Superior temporal gyrus (tissue), 1 donor: Measurements from ENCODE around the gene SDF2L1.
"Not testable (repeated sequence)": the region's sequence is repeated elsewhere in the genome, so short reads cannot be mapped to it uniquely, and the experiment has no call there.

Experiments
- DNase-seq: peaks from one replicate; pipeline ENCODE4 v3.0.0-alpha.2; 2016; ENCODE audit errors: extremely low spot score

SDF2L1 gene

GRCh38 chr22:21636629-21637218 lies 5.4 kb upstream of the SDF2L1 start:
- DNase-seq: no peak

GRCh38 chr22:21637450-21637849 lies 4.7 kb upstream of the SDF2L1 start:
- DNase-seq: not testable (repeated sequence)

DNA sequence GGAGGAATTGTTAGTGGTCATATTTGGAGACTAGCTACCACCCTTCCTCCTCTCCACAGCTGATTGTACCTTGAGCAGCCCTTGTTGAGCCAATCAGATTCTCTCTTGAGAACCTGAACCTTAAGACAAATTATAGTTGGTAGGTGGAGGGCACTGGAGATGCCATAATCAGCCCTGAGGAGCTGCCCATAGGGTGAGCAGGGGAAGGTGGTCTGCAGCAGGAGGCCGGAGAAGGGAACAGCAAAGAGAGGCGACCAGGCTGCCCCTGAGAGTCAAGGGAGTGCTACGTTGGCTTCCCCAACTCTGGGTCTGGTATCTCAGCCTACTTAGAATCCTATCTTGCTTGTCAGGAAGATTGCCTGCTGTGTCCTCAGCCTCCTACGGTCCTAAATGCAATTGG lies 2.7 kb upstream of the SDF2L1 start:
- no peak for DNase-seq

DNA sequence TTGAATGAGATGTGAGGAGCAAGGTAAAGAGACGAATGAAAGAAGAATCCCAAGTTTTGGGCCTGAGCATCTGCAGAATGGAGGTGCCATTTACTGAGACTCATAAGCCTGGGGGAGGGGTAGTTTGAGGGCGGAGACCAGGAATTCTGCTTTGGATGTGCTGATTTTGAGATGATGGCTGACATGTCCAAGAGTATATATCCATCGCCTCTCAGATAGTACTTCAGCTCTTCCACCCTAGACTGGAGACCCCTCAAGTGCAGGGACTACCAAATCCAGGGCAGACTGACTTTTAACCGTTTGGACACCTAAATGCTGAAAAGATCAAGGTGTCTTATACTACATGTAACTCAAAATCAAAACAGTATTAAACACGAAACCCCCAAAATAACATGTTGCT lies 1.3 kb upstream of the SDF2L1 start:
- no peak for DNase-seq

DNA sequence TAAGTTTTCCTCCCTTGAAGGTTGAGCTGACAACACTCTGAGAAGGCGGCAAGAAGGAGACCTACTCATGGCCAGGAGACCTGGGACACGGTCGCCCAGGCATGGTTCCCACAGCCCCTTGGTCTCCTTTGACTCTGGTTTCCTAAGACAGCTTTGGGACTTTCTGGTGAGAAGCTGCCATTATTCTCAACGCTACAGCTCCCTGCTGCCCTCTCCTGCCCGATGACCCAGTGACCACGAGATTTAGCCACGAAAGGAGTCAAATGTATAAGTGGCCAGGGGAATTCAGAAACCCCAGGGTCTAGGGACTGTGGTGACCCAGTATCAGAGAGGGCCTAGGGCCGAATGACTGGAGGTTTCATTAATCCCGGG lies 699 bp upstream of the SDF2L1 start:
- peak; percentile 54 for DNase-seq

GRCh38 chr22:21642584-21643448 lies 714 bp downstream of the SDF2L1 start:
- DNase-seq: peak; percentile 62

GRCh38 chr22:21643533-21644357 lies 1.6 kb downstream of the SDF2L1 start:
- no peak for DNase-seq

GRCh38 chr22:21645513-21645912 lies 3.4 kb downstream of the SDF2L1 start:
- DNase-seq: not testable (repeated sequence)

DNA sequence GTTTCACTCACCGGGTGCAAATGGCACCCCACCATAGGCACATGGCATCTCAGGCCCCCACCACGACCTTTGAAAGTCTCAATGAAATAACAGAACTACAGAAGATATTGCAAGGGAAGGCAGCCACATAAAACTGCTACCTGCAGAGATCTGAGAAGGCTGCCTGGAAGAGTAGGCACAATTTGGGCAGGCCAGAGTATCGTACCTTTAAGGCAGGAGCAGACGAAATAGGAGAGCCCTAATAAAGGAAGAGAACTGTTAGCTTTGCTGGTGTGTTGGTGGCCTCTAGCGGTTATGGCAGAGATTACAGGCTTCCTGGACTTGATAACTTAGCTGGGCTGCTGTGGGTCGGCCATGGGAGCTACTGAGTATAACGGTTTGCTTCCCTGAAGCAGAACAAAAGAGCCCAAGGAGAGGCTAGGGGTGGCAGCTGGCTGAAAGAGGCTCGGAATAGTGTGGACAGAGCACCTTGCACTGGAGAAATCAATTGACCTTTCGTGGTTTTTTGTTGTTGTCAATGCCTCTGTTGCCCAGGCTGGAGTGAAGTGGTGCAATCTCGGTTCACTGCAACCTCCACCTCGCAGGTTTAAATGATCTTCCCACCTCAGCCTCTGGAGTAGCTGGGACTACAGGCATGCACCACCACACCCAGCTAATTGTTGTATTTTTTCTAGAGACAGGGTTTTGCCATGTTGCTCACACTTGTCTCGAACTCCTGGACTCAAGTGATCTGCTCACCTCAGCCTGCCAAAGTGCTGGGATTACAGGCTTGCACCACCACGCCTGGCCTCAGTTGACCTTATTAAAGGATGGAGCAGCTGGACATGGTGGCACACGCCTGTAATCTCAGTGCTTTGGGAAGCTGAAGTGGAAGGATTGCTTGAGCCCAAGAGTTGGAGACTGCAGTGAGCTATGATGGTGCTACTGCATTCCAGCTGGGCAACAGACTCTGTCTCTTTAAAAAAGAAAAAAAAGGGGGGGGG lies 4.8 kb downstream of the SDF2L1 start:
- DNase-seq: peak; percentile 94

DNA sequence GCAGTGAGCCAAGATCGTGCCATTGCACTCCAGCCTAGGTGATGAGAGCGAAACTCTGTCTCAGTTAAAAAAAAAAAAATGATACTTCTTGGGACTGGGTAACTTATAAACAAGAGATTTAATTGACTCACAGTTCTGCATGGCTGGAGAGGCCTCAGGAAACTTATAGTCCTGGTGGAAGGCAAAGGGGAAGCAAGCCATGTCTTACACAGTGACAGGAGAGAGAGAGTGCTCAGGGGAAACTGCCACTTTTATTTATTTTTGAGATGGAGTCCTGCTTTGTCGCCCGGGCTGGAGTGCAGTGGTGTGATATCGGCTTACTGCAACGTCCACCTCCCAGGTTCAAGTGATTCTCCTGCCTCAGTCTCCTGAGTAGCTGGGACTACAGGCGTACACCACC lies 8.2 kb downstream of the SDF2L1 start:
- DNase-seq: no peak

GRCh38 chr22:21650823-21651520 lies 8.9 kb downstream of the SDF2L1 start:
- DNase-seq: no peak

GRCh38 chr22:21651521-21652009 lies 9.5 kb downstream of the SDF2L1 start:
- DNase-seq: no peak

GRCh38 chr22:21652010-21652546 lies 10.0 kb downstream of the SDF2L1 start:
- DNase-seq: peak; percentile 83

DNA sequence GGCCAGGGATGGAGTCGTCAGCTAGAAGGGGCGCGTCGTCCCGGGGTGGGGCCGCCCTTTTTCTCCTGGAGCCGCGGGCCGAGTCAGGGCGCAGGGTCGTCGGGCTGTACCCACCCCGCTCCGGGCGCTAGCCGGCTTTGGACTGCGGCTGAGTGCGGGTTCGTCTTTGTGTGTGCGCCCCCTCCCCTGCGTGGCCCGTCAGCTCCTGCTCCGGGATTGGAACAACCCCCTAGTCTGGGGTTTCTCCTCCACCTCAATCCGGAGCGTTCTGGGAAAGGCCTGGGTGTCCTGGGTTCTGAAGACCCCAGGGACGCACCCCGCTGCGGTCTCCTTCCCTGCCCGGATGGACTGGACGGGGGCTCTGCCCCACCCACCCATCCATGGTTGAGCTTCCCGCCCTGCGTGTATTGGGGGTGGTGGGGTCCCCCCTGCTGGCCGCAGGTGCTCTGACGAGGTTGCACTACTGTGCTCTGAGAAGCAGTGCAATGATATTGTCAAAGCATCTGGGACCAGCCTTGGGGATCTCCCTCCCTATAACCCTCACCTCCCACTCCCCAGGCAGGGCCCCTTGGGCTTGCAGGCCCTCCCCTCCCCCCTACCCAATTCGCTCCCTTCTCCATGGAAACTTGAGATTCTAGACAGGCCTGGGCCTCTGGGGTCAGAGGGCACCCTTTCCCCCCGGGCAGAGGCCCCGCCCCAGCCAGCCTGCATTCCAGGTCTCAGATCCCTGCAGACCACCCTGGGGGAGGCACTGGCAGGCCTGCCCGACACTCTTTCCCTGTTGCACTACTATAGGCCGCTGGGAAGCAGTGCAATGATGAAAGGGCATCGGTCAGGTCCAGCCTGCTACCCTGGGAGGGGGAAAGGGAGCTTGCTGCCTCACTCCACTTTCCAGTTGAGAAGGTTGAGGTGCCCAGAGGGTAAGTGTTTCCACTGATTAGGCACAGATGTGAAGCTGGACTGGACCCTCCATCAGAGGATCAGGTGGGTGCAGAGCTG lies 10.7 kb downstream of the SDF2L1 start:
- DNase-seq: no peak

GRCh38 chr22:21657020-21657359 lies 14.9 kb downstream of the SDF2L1 start:
- no peak for DNase-seq

GRCh38 chr22:21657360-21658032 lies 15.4 kb downstream of the SDF2L1 start:
- no peak for DNase-seq

- DNase-seq: no peak
These were observed 17.9 kb downstream of the SDF2L1 start for GRCh38 chr22:21659864-21660525.

DNA sequence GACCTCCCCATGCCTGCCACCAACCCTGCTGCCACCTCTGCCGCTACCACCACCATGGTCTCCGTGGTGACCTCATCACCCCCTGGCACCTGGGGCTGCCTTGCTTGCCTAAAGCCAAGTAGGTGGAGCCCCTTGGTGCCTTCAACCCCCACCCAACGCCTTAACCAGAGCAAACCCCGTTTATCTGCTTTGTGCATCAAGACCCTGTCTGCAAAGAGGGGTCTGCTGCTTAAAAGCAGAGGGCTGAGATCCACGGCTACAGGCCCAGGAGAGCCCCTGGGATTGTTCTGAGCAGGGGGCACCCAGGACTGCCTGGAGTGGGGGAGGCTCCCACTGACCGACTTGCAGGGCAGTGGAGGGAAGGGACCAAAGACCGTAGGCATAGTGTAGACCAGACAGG lies 18.8 kb downstream of the SDF2L1 start:
- DNase-seq: no peak
